ENCODE results near the gene PRKAG2.

DNA sequence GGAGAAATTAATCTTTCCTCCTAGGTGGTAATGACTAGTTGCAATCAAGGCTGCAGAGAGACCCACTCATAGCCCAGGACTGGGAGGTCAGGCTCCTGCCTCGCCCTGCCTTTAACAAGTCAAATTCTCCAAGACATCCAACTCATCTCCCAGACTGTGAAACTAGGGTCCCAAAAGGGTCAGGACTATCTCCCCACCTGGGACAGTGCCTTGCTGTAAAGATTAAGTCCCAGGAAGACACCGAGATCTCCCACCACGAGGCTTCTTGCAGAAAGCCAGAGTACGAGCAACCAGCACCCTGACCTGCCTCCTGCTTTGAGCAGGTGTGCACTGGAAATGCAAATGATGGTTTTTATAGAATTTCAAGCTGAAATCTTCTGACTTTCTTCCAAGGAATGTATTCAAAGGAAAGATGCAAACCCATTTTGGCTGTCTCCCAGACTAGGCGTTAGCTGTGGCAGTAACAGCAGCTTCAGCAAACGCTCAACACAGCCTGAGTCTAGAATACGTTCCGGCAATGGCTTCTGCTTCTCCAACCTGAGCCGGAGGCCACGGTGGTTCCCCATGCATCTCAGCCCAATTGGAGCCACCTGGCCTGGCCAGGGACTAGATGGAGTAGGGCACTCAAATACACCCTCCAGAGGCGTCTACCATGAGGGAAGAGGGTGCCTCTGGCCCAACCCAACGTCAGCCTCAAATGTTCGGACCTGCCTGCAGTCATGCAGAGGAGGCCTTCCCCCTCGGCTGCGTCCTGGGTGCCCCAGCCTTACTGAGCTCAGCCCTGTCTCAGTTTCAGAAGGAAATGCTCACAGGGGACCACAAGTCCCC, 170.4 kb downstream of the PRKAG2 start:
- TF ChIP-seq CTCF (IDR thresholded peaks at IDR 0.05): no peak
- no peak for TF ChIP-seq ZFX (IDR thresholded peaks at IDR 0.05; ENCODE audit: borderline replicate concordance)
